ENCODE results near the gene GLI3. TPM values are rescaled to one million over a fixed set of nuclear protein-coding genes. Genes with fewer than 3 reads are reported as not detected.

Gene GLI3
- total and polyA plus RNA-seq, 2 of the 4 experiments (the other 2 are of a cell fraction) = 1.3 to 3.9 TPM

DNA sequence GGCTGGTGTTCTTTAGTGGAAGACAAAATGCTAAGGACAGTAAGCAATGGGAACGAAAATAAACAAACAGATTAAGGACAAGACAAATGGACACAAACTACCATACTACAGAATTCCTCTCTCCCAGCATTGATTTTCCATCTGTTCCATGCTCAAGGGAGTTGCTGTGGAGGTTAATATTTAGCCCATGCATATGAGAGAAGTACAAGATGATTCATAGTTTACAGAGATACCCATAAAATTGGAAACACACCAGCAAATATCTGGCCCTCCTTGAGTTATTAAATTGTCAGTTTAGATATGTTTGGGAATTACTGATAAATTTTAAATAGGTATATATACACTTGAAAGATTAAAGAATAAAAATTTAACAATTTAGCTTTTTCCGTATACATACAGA, 69.8 kb downstream of the GLI3 start:
- POLR2A ChIA-PET (ENCODE audit: unreplicated experiment) = interaction anchor here (0.7 kb wide), 1 partner anchor 535 kb away, joined by 16 read pairs; no protein-coding TSS in a partner anchor

More for the DNA sequence above, 69.8 kb downstream of the GLI3 start:
- peaks cover 3% of the 10 kb centered on the region; the same call in 1 of the 2 replicates for H3K4me1 ChIP-seq (ENCODE audit: control insufficient read depth, insufficient read depth, low read length)
- dilution Hi-C loops (cut with HindIII; ENCODE audit: low sequenced_read_pairs, unreplicated experiment) (no loop called here), intact Hi-C loops (cut with micrococcal nuclease) (no loop called here), in situ Hi-C loops (cut with MboI; ENCODE audit: low sequenced_read_pairs) (no loop called here)
- H2AK9ac ChIP-seq (replicated peaks; ENCODE audit: low read depth, low read length, poor library complexity) = no peak overlapping the region
- CTCF ChIA-PET = no interaction called here
- H2BK20ac ChIP-seq (ENCODE audit: low read depth, low read length) = no peak overlapping the region
- no peaks in the 10 kb centered on the region for H3K9me3 ChIP-seq (ENCODE audit: control insufficient read depth, insufficient read depth, low read length)
- no peak overlapping the region for H3K9ac ChIP-seq (ENCODE audit: low read depth, low read length)
- BruUV-seq (replicated peaks) = no TSS peak
- no peak overlapping the region for H3K23ac ChIP-seq (ENCODE audit: low read depth, low read length)
- H4K5ac ChIP-seq (ENCODE audit: low read depth, low read length) = no peak overlapping the region
- H3K27ac ChIP-seq (ENCODE audit: insufficient read depth, low read length) = no peak overlapping the region
- no peak overlapping the region for H2AFZ ChIP-seq (replicated peaks; ENCODE audit: low read length, poor library complexity)
- no peak for TF ChIP-seq RAD21 (IDR thresholded peaks at IDR 0.05; ENCODE audit: low read length)
- no peak for TF ChIP-seq RCOR1 (IDR thresholded peaks at IDR 0.05; ENCODE audit: insufficient replicate concordance, low read length)
- no peak for TF ChIP-seq POLR2A (IDR thresholded peaks at IDR 0.05; ENCODE audit: low read depth, low read length)
- no peak for TF ChIP-seq RFX5 (IDR thresholded peaks at IDR 0.05; ENCODE audit: low read depth, low read length)
- TF ChIP-seq MAFK (IDR thresholded peaks at IDR 0.05; ENCODE audit: low read depth, low read length) = no peak
- no peak for TF ChIP-seq MXI1 (IDR thresholded peaks at IDR 0.05; ENCODE audit: borderline replicate concordance, low read depth, low read length)
- TF ChIP-seq USF2 (IDR thresholded peaks at IDR 0.05; ENCODE audit: low read depth, low read length) = no peak
- TF ChIP-seq MAZ (IDR thresholded peaks at IDR 0.05; ENCODE audit: borderline replicate concordance, low read depth, low read length) = no peak
- TF ChIP-seq NFE2L2 (IDR thresholded peaks at IDR 0.05; ENCODE audit: low read depth, low read length) = no peak
- TF ChIP-seq BHLHE40 (IDR thresholded peaks at IDR 0.05; ENCODE audit: low read depth, low read length) = no peak
- no peak for TF ChIP-seq FOS (IDR thresholded peaks at IDR 0.05; ENCODE audit: low read depth, low read length)
- no peak for TF ChIP-seq CEBPB (IDR thresholded peaks at IDR 0.05; ENCODE audit: low read depth, low read length)
- no peak for TF ChIP-seq CHD1 (IDR thresholded peaks at IDR 0.05; ENCODE audit: low read depth, low read length)
- TF ChIP-seq, protein P1, sequence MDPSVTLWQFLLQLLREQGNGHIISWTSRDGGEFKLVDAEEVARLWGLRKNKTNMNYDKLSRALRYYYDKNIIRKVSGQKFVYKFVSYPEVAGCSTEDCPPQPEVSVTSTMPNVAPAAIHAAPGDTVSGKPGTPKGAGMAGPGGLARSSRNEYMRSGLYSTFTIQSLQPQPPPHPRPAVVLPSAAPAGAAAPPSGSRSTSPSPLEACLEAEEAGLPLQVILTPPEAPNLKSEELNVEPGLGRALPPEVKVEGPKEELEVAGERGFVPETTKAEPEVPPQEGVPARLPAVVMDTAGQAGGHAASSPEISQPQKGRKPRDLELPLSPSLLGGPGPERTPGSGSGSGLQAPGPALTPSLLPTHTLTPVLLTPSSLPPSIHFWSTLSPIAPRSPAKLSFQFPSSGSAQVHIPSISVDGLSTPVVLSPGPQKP (IDR thresholded peaks at IDR 0.05; ENCODE audit: borderline replicate concordance, low read depth, low read length) = no peak
- no peak for TF ChIP-seq CTCF (conservative IDR thresholded peaks at IDR 0.05; ENCODE audit: low read depth, low read length)
- no peak for TF ChIP-seq SMC3 (IDR thresholded peaks at IDR 0.05; ENCODE audit: low read depth, low read length)
- H3K79me1 ChIP-seq (ENCODE audit: low read depth in 1 of 2, low read length in 2 of 2) = peaks cover 0 to 18% of the 10 kb centered on the region in 2 experiments; a peak in 2 of 4 replicates
- peaks cover 4% of the 10 kb centered on the region; the same call in 1 of the 2 replicates for H4K20me1 ChIP-seq (ENCODE audit: insufficient read depth, low read length)
- no peaks in the 10 kb centered on the region for H3K27me3 ChIP-seq (ENCODE audit: control insufficient read depth, insufficient read depth, low read length)
- H3K36me3 ChIP-seq (ENCODE audit: control insufficient read depth, insufficient read depth, low read length) = 0 out of 2 replicates have a peak, but pooled peaks cover 1% of the 10 kb centered on the region
- H3K4ac ChIP-seq (ENCODE audit: low read depth, low read length) = no peak overlapping the region
- H2AK5ac ChIP-seq (ENCODE audit: low read depth, low read length) = no peak overlapping the region
- DNase-seq = peak; percentile 10
- H2BK5ac ChIP-seq (ENCODE audit: low read depth, low read length, poor library complexity, severe bottlenecking) = no peak overlapping the region
- H3K9me1 ChIP-seq (ENCODE audit: insufficient read depth, low read length) = 0 out of 2 replicates have a peak, but pooled peaks cover 4% of the 10 kb centered on the region
- no CpG with 5 or more reads among the region's 2 CpGs for WGBS, 2 experiments (ENCODE audit: extremely low coverage in 2 of 2, insufficient read length in 1 of 2)
- H3K56ac ChIP-seq (ENCODE audit: extremely low read depth, insufficient read depth, low read length) = no peak overlapping the region
- no peak overlapping the region for H4K8ac ChIP-seq (ENCODE audit: low read depth in 2 of 2, low read length in 2 of 2)
- H2BK120ac ChIP-seq (ENCODE audit: low read depth, low read length) = no peak overlapping the region
- H3K14ac ChIP-seq (replicated peaks; ENCODE audit: low read depth, low read length) = no peak overlapping the region
- H4K91ac ChIP-seq (ENCODE audit: insufficient read depth, low read depth, low read length) = no peak overlapping the region
- H3K4me2 ChIP-seq (ENCODE audit: low read depth, low read length) = no peak overlapping the region
- no peak for ATAC-seq (ENCODE audit: low read depth)
- H3K4me3 ChIP-seq (ENCODE audit: insufficient read depth, low read depth, low read length) = no peak overlapping the region
- no peak overlapping the region for H2BK15ac ChIP-seq (ENCODE audit: low read depth, low read length)
- no peak overlapping the region for H3K18ac ChIP-seq (ENCODE audit: low read depth, low read length)

Data from IMR-90 (cell line).